CD4-positive, alpha-beta T cell (primary cell): ENCODE data around the gene TRPV2. TPM values are rescaled to one million over a fixed set of nuclear protein-coding genes. Genes with fewer than 3 reads are reported as not detected.

ENCODE experiments used
- ATAC-seq: fragments of 200-7000 bp; cut with Tn5 transposase; one replicate; pipeline ENCODE4 v1.10.0; 2022; ENCODE audit warnings: mild to moderate bottlenecking; ENCODE audit not compliant: poor library complexity
- CTCF ChIA-PET: fragments of 350-600 bp; sonication (Branson Sonifier 250); formaldehyde crosslinking; loops from one replicate; lab custom pipeline; 2021; ENCODE audit warnings: antibody characterized with exemption, inconsistent platforms; lab: Charles Lee
- POLR2A ChIA-PET: fragments of 350-600 bp; sonication (Branson Sonifier 250); formaldehyde crosslinking; loops from one replicate; lab custom pipeline; 2021; ENCODE audit warnings: antibody characterized with exemption, inconsistent platforms; lab: Charles Lee
- DNase-seq, 14 experiments: peaks; one replicate each; pipeline ENCODE4 v3.0.0-alpha.2; 2013 to 2020; ENCODE audit warnings: mixed read lengths in 2 of 14
- H3K27ac ChIP-seq, 2 donors: one replicate each; pipeline versions ENCODE4 v1.5.1 to v1.7.0; 2013; ENCODE audit warnings: low read length in 2 of 2, low read depth in 1 of 2, mild to moderate bottlenecking in 1 of 2
- H3K27me3 ChIP-seq, 2 experiments: 1 replicate in 1 of 2; 2 replicates in 1 of 2; pipeline versions ENCODE4 v1.6.1 to v1.7.0; 2013; ENCODE audit warnings: low read length in 2 of 2, control low read depth in 1 of 2, mild to moderate bottlenecking in 1 of 2, moderate library complexity in 1 of 2; ENCODE audit not compliant: insufficient read depth in 2 of 2, control insufficient read depth in 1 of 2
- H3K36me3 ChIP-seq: one replicate; pipeline ENCODE4 v1.6.1; 2013; ENCODE audit warnings: low read length, control low read depth; ENCODE audit not compliant: insufficient read depth
- H3K4me1 ChIP-seq: one replicate; pipeline ENCODE4 v1.6.1; 2013; ENCODE audit warnings: low read length, control low read depth; ENCODE audit not compliant: insufficient read depth
- H3K4me3 ChIP-seq: one replicate; pipeline ENCODE4 v1.5.1; 2013; ENCODE audit warnings: mild to moderate bottlenecking, low read length, moderate library complexity
- H3K9me3 ChIP-seq, 2 experiments: 1 replicate in 1 of 2; 2 replicates in 1 of 2; pipeline versions ENCODE4 v1.6.1 to v1.7.0; 2013; ENCODE audit warnings: low read length in 2 of 2, mild to moderate bottlenecking in 2 of 2, control low read depth in 1 of 2, moderate library complexity in 1 of 2; ENCODE audit not compliant: control insufficient read depth in 1 of 2, insufficient read depth in 1 of 2
- H3K27ac Mint-ChIP-seq: one replicate; pipeline ENCODE4 v1.8.0; 2020; ENCODE audit warnings: mixed read lengths
- H3K27me3 Mint-ChIP-seq: one replicate; pipeline ENCODE4 v1.8.0; 2021; ENCODE audit warnings: mixed read lengths
- H3K36me3 Mint-ChIP-seq: one replicate; pipeline ENCODE4 v1.8.0; 2021; ENCODE audit warnings: low read depth, mixed read lengths
- H3K4me1 Mint-ChIP-seq: one replicate; pipeline ENCODE4 v1.8.0; 2021; ENCODE audit warnings: low read depth, mixed read lengths
- H3K4me3 Mint-ChIP-seq: one replicate; pipeline ENCODE4 v1.8.0; 2020; ENCODE audit warnings: mild to moderate bottlenecking, mixed read lengths
- H3K9me3 Mint-ChIP-seq: one replicate; pipeline ENCODE4 v1.8.0; 2020; ENCODE audit warnings: mixed read lengths
- intact Hi-C, 2 experiments: fragments of 100-400 bp; cut with DNase I in 1 of 2; cut with micrococcal nuclease in 1 of 2; formaldehyde crosslinking; loops; one replicate each; pipeline versions ENCODE4 v1.15.1 to v1.9.0; 2023 to 2025; cut with DNase I, micrococcal nuclease
- total RNA-seq, 174 experiments: library from RNA in 2 of 174; stranded (reverse) in 2 of 174; gene quantifications; one replicate each; pipeline ENCODE4 v1.2.3 and lab custom pipeline; 2021 to 2026
- TF ChIP-seq, protein P1 (sequence below): fragments of 200-600 bp; IDR thresholded peaks from one replicate; pipeline ENCODE4 v1.8.0; 2022; ENCODE audit warnings: antibody characterized with exemption, mild to moderate bottlenecking

TRPV2 gene
- total RNA-seq, 2 experiments from 2014 or later = 42.8 to 45.2 TPM

DNA sequence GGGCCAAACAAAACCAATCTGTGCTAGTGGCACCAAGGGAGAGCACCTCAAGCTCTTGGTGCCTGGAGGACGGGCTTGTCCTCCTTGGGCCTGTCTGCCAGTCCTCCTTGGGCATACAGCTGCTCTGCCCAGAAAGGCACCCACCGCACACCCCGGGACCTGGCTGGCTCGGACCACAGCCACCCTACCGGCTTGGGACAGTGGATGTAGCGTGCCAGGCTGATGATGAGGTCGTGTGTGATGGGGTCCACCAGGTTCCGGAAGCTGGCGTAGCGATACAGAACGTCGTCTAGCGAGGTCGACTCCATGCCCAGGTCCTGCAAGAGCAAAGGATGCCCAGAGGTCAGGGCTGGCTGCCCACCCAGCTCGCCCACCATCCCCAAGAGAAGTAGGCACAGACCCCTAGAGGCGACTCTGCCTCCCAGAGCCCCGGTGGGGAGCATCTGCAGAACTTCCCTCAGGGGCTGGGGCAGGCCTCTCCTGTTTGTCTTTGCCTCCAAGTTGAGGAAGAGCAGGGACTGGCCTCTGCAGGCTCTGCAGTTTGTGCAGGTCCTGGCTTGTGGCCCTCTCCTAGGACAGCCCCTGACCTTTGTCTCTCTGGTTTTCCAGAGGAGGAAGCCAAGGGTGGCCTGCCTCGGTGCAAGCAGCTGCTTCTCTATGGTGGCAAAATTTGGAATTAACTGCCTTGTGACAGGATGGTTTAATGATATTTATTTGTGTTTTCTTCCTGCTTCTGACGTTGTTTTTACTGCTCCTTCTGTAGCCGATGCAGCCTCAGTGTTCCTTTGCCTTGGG is 46.9 kb downstream of the TRPV2 start:
- no peak for DNase-seq
- no peaks in the 10 kb centered on the region for H3K36me3 ChIP-seq
- POLR2A ChIA-PET = no interaction called here

GRCh38 chr17:16463358-16464302 is 48.3 kb downstream of the TRPV2 start:
- ChIA-PET POLR2A (no interaction called here), CTCF (interaction anchor here (0.6 kb wide), 1 partner anchor 23 kb away, joined by 3 read pairs; no protein-coding TSS in a partner anchor)
- Histone ChIP-seq H3K27me3 (no peaks in the 10 kb centered on the region), H3K27ac (no peak overlapping the region), H3K4me3 (no peak overlapping the region), H3K4me1 (no peaks in the 10 kb centered on the region), H3K9me3 (no peaks in the 10 kb centered on the region), H3K36me3 (no peaks in the 10 kb centered on the region)
- H3K36me3 Mint-ChIP-seq = no peaks in the 10 kb centered on the region
- no peaks in the 10 kb centered on the region for H3K27me3 Mint-ChIP-seq
- no peak overlapping the region for H3K27ac Mint-ChIP-seq
- TF ChIP-seq, protein P1, sequence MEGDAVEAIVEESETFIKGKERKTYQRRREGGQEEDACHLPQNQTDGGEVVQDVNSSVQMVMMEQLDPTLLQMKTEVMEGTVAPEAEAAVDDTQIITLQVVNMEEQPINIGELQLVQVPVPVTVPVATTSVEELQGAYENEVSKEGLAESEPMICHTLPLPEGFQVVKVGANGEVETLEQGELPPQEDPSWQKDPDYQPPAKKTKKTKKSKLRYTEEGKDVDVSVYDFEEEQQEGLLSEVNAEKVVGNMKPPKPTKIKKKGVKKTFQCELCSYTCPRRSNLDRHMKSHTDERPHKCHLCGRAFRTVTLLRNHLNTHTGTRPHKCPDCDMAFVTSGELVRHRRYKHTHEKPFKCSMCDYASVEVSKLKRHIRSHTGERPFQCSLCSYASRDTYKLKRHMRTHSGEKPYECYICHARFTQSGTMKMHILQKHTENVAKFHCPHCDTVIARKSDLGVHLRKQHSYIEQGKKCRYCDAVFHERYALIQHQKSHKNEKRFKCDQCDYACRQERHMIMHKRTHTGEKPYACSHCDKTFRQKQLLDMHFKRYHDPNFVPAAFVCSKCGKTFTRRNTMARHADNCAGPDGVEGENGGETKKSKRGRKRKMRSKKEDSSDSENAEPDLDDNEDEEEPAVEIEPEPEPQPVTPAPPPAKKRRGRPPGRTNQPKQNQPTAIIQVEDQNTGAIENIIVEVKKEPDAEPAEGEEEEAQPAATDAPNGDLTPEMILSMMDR = no peak
- no peak overlapping the region for H3K4me3 Mint-ChIP-seq
- H3K9me3 Mint-ChIP-seq = no peaks in the 10 kb centered on the region
- ATAC-seq (no peak), DNase-seq (no peak)
- intact Hi-C loops = no loop called here
- H3K4me1 Mint-ChIP-seq = no peaks in the 10 kb centered on the region

More for the DNA sequence above, 46.9 kb downstream of the TRPV2 start:
- Histone ChIP-seq H3K27ac (no peak overlapping the region), H3K27me3 (no peaks in the 10 kb centered on the region), H3K4me3 (no peak overlapping the region), H3K9me3 (no peaks in the 10 kb centered on the region), H3K4me1 (no peaks in the 10 kb centered on the region)
- Mint-ChIP-seq H3K27ac (no peak overlapping the region), H3K9me3 (no peaks in the 10 kb centered on the region), H3K27me3 (no peaks in the 10 kb centered on the region), H3K4me3 (no peak overlapping the region), H3K4me1 (no peaks in the 10 kb centered on the region), H3K36me3 (no peaks in the 10 kb centered on the region)
- CTCF ChIA-PET = no interaction called here
- TF ChIP-seq, protein P1 = no peak
- intact Hi-C loops = no loop called here
- no peak for ATAC-seq

DNA sequence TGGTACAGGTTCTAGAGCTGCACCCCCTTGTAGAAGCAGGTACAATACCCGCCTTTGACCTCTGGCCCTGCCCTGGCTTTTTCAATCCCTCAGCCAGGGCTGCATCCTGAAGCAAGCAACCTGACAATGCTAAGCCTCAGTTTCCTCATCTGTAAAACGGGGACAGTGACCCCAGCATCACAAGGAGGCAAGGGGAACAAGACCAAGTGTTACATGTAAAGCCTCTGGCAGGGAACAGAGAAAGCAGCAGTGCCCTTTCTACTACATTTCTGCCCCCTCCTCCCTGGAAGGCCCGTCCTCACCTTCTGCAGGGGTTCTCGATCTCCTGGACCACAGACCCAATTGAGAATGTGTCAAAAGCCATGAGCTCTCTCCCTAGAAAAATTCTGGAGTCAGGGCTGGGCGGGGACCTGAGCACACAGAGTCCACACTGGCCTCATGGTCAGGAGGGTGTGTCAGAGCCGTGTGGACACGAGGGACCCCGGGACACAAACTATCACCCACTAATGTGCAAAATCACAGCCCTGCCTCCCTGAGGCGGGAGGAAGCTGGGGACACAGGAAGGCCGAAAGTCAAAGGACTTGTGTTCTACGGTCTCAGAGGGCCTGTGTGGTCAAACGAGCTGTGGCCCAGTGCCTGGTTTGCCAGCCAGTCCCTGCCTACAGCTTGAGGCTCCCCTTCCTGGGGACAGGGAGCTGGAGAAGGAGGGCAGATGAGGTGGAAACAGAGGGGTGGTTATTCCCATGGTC is 49.1 kb downstream of the TRPV2 start:
- POLR2A ChIA-PET = no interaction called here
- DNase-seq = no peak
- no peaks in the 10 kb centered on the region for H3K27me3 Mint-ChIP-seq
- H3K4me1 Mint-ChIP-seq = no peaks in the 10 kb centered on the region
- Histone ChIP-seq H3K27ac (no peak overlapping the region), H3K36me3 (no peaks in the 10 kb centered on the region), H3K27me3 (no peaks in the 10 kb centered on the region), H3K4me3 (no peak overlapping the region), H3K4me1 (no peaks in the 10 kb centered on the region), H3K9me3 (no peaks in the 10 kb centered on the region)
- TF ChIP-seq, protein P1 = no peak
- H3K36me3 Mint-ChIP-seq = no peaks in the 10 kb centered on the region
- intact Hi-C loops = no loop called here
- H3K9me3 Mint-ChIP-seq = no peaks in the 10 kb centered on the region
- no peak for ATAC-seq
- H3K4me3 Mint-ChIP-seq = no peak overlapping the region
- no peak overlapping the region for H3K27ac Mint-ChIP-seq
- CTCF ChIA-PET = interaction anchor here (0.6 kb wide), 1 partner anchor 24 kb away, joined by 3 read pairs; no protein-coding TSS in a partner anchor
